Measurements from ENCODE around the gene TSPAN11. TPM values are rescaled to one million over a fixed set of nuclear protein-coding genes. Genes with fewer than 3 reads are reported as not detected.

The TSPAN11 gene
- total and polyA plus RNA-seq, 2 of the 8 experiments (the other 6 are each of a cell fraction or from before 2014, with no cell fraction given), result 3.9 to 8.2 TPM

DNA sequence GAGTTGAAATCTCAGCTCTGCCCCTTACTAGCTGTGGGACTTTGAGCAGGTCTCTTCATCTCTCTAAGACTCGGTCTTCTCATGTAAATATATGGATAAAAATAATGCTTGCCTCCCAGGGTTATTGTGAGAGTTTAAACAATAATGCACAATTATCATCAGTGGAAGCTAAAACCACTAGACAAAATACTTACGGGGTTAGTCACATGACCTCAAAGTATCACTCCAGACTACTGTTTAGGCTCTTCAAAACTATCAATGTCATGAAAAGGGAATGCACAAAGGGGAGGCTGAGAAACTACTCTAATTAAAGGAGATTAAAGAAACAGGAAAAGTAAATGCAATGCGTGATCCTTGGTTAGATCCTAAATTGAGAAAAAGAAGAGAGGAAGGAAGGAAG is 24.5 kb upstream of the TSPAN11 start:
- CTCF ChIA-PET (ENCODE audit: partially characterized antibody), result interaction anchor here (0.6 kb wide), 1 partner anchor 8 kb away, joined by 3 read pairs; no protein-coding TSS in a partner anchor
- H4K5ac ChIP-seq (ENCODE audit: insufficient read length, low read depth, low read length), result no peak overlapping the region
- no peak overlapping the region for H3K4me2 ChIP-seq (ENCODE audit: insufficient read depth in 1 of 2, low read depth in 2 of 2, low read length in 2 of 2)
- H3K9ac ChIP-seq (replicated peaks in 1 of 4; ENCODE audit: extremely low read depth in 1 of 4, low read depth in 3 of 4, low read length in 3 of 4), result no peak overlapping the region
- POLR2A ChIA-PET (ENCODE audit: partially characterized antibody), result interaction anchor here (0.7 kb wide), 1 partner anchor 25 kb away, joined by 3 read pairs; no protein-coding TSS in a partner anchor
- peaks cover 0 to 3% (median 0%) of the 10 kb centered on the region in 4 experiments; a peak in 2 of 7 replicates for H3K4me1 ChIP-seq (replicated peaks in 1 of 4; ENCODE audit: control insufficient read depth in 3 of 4, insufficient read depth in 4 of 4, low read length in 3 of 4)
- no peaks in the 10 kb centered on the region for H3K36me3 ChIP-seq (ENCODE audit: control insufficient read depth in 2 of 4, insufficient read depth in 4 of 4, low read length in 3 of 4)
- no peak overlapping the region for H2BK120ac ChIP-seq (replicated peaks; ENCODE audit: low read depth, low read length)
- no peak overlapping the region for H3K4ac ChIP-seq (replicated peaks; ENCODE audit: insufficient read length, low read depth, low read length)
- H2AK5ac ChIP-seq (ENCODE audit: low read depth, low read length), result no peak overlapping the region
- no peak overlapping the region for H3K4me3 ChIP-seq (ENCODE audit: extremely low read depth in 1 of 4, insufficient read depth in 2 of 4, low read depth in 3 of 4, low read length in 4 of 4)
- no peak for DNase-seq (ENCODE audit: low read depth in 1 of 2, low spot score in 2 of 2)
- no peak overlapping the region for H3K56ac ChIP-seq (replicated peaks; ENCODE audit: insufficient read length, low read depth, low read length)
- no peaks in the 10 kb centered on the region; a peak in 1 of 7 replicates for H3K27me3 ChIP-seq (replicated peaks in 1 of 4; ENCODE audit: control insufficient read depth in 3 of 4, extremely low read depth in 1 of 4, insufficient read depth in 3 of 4, low read length in 3 of 4)
- no peak overlapping the region for H4K8ac ChIP-seq (ENCODE audit: extremely low read depth, insufficient read depth, low read length)
- H2BK5ac ChIP-seq (ENCODE audit: low read depth, low read length), result no peak overlapping the region
- H3K79me1 ChIP-seq (ENCODE audit: low read depth, low read length), result no peaks in the 10 kb centered on the region
- H3K9me3 ChIP-seq (ENCODE audit: insufficient read depth in 2 of 2, low read depth in 1 of 2, low read length in 1 of 2), result no peaks in the 10 kb centered on the region
- no peak overlapping the region for H2BK20ac ChIP-seq (ENCODE audit: low read length)
- no peak overlapping the region for H2BK15ac ChIP-seq (ENCODE audit: low read length)
- H3K27ac ChIP-seq (ENCODE audit: low read depth, low read length), result no peak overlapping the region
- FAIRE-seq, result no peak
- H3K18ac ChIP-seq (ENCODE audit: extremely low read depth, low read length), result no peak overlapping the region
- H4K20me1 ChIP-seq (replicated peaks in 1 of 2; ENCODE audit: control insufficient read depth in 1 of 2, insufficient read depth in 2 of 2, low read length in 2 of 2), result no peaks in the 10 kb centered on the region
- no peaks in the 10 kb centered on the region for H3K79me2 ChIP-seq (ENCODE audit: control insufficient read depth in 1 of 2, insufficient read depth in 2 of 2, low read length in 2 of 2)
- H3K23ac ChIP-seq (ENCODE audit: insufficient read length), result no peak overlapping the region
- no peak overlapping the region for H2BK12ac ChIP-seq (ENCODE audit: low read depth, low read length)
- H2AFZ ChIP-seq (ENCODE audit: low read length), result no peak overlapping the region
- WGBS, 2 experiments (ENCODE audit: extremely low coverage in 1 of 2, insufficient coverage in 1 of 2, insufficient read length in 1 of 2, insufficient replicate concordance in 2 of 2, low coverage in 1 of 2, low lambda C conversion rate in 2 of 2, missing lambda C conversion rate in 1 of 2), result 76% methylated on average over 3 of the region's 3 CpGs; no CpG with 5 or more reads in 1 of the 2 experiments
- H4K91ac ChIP-seq (replicated peaks; ENCODE audit: insufficient read length, low read length), result no peak overlapping the region
- H3K23me2 ChIP-seq (ENCODE audit: low read depth, low read length), result no peaks in the 10 kb centered on the region; the same call in 1 of the 2 replicates
- H3K14ac ChIP-seq (ENCODE audit: insufficient read length), result no peak overlapping the region
- TF ChIP-seq MAFK (IDR thresholded peaks at IDR 0.05; ENCODE audit: low read depth, low read length), result no peak
- TF ChIP-seq CBX5 (IDR thresholded peaks at IDR 0.05; ENCODE audit: low read depth, low read length), result no peak
- TF ChIP-seq GTF2F1 (IDR thresholded peaks at IDR 0.05; ENCODE audit: borderline replicate concordance, low read depth, low read length), result no peak
- TF ChIP-seq POLR2AphosphoS5 (IDR thresholded peaks at IDR 0.05; ENCODE audit: low read depth, low read length), result no peak
- TF ChIP-seq, protein P1, sequence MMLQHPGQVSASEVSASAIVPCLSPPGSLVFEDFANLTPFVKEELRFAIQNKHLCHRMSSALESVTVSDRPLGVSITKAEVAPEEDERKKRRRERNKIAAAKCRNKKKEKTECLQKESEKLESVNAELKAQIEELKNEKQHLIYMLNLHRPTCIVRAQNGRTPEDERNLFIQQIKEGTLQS (IDR thresholded peaks at IDR 0.05; ENCODE audit: insufficient read depth, low read depth, low read length), result no peak
- TF ChIP-seq SIX5 (IDR thresholded peaks at IDR 0.05; ENCODE audit: low read depth, low read length), result no peak
- TF ChIP-seq, protein P2, sequence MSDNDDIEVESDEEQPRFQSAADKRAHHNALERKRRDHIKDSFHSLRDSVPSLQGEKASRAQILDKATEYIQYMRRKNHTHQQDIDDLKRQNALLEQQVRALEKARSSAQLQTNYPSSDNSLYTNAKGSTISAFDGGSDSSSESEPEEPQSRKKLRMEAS (IDR thresholded peaks at IDR 0.05), result no peak
- no peak for TF ChIP-seq JUND (IDR thresholded peaks at IDR 0.05; ENCODE audit: low read length)
- TF ChIP-seq CEBPB (IDR thresholded peaks at IDR 0.05; ENCODE audit: low read depth, low read length), result no peak
- TF ChIP-seq, protein P3, sequence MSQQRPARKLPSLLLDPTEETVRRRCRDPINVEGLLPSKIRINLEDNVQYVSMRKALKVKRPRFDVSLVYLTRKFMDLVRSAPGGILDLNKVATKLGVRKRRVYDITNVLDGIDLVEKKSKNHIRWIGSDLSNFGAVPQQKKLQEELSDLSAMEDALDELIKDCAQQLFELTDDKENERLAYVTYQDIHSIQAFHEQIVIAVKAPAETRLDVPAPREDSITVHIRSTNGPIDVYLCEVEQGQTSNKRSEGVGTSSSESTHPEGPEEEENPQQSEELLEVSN (IDR thresholded peaks at IDR 0.05), result no peak
- TF ChIP-seq SUZ12 (IDR thresholded peaks at IDR 0.05; ENCODE audit: low read length), result no peak
- no peak for TF ChIP-seq TAF1 (IDR thresholded peaks at IDR 0.05; ENCODE audit: low read depth, low read length)
- no peak for TF ChIP-seq BCL11A (IDR thresholded peaks at IDR 0.05; ENCODE audit: low read depth in 2 of 2, low read length in 2 of 2)
- TF ChIP-seq CREB1 (IDR thresholded peaks at IDR 0.05), result no peak
- no peak for TF ChIP-seq POLR2A (IDR thresholded peaks at IDR 0.05; ENCODE audit: control extremely low read depth in 1 of 2, low read depth in 2 of 2, low read length in 2 of 2)

Data from H1 (cell line).